T follicular helper cell (primary cell): ENCODE measurements around the gene CDX2.

Experiments used
- DNase-seq: peaks from one replicate; pipeline ENCODE4 v3.0.0-alpha.2; 2020; ENCODE audit warnings: low read depth

The CDX2 gene

GRCh38 chr13:27918041-27918917 is 50.8 kb downstream of the CDX2 start:
- no peak for DNase-seq

GRCh38 chr13:27917121-27917947 is 51.8 kb downstream of the CDX2 start:
- DNase-seq = no peak

DNA sequence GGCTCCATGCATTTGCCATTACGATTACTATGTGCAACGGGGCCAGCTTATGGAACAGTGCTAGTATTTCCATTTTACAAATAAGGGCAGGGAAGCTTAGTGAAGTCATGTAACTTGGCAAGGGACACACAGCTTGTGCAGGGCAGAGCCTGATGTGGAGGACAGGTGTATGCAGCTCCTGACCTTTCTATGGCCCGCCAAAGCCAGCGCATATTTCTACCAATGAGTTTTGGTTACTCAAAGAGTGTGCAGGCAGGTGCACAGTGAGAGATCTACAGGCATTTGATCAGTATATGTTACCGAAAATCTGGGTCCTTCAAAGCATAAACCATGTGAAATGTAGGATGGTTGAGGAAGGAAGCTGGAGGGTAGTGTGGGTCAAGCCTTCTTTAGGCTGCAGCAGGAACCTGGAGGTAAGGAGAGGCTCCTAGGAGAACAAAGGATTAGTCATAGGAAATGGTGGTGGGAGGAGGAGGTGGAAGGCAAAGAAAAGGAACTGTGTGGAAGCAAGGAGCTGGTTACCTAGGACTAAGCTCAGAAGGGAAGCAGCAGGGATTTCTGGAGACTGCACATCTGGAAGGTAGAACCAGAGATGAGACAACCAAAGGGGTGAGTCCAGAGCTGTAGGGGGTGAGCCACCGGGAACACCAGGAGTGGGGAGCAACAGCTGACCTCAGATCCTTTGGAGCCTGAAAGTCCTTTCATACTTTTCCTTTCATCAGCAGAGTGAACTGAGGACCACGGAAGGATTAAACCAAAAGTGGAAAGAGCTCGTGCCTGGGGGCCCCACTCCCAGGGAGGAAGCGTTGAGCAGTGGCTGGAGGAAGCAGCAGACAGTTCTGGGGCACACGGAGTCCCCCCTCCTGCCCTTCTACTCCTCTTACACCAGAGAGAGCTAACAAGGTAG is 53.6 kb downstream of the CDX2 start:
- DNase-seq = no peak

GRCh38 chr13:27913160-27913559 is 56.0 kb downstream of the CDX2 start:
- no peak for DNase-seq

DNA sequence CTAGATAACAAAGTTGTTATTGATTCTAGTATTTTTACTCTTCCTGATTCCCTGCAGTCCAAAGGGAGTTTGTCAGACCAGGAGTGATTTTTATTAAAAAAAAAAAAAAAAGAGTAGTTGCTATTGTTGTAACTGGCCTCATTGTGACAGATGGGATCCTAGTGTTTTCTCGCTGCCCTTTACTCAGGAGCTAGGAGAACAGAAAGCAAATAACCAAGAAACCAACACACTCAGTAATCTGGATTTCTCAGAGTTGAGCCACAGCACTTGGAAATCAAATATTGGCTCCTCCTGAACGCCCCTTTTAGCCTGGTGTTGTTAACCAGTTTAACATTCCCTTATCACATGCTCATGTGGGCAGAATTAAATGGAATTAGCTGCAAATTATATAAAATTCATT is 57.6 kb downstream of the CDX2 start:
- no peak for DNase-seq
